AG09309 (cell line): ENCODE measurements around the gene SIK1.

Experiments used
- DNase-seq: peaks from one replicate; pipeline ENCODE4 v3.0.0-alpha.2; 2010; ENCODE audit warnings: low read depth
- H3K4me3 ChIP-seq: 2 replicates; pipeline ENCODE4 v1.5.1; 2011; ENCODE audit warnings: mild to moderate bottlenecking, low read depth, low read length, moderate library complexity; ENCODE audit not compliant: control insufficient read depth
- CTCF ChIP-seq: IDR thresholded peaks from 2 replicates; pipeline ENCODE4 v1.5.1; 2011; ENCODE audit warnings: mild to moderate bottlenecking, low read depth, low read length, inconsistent platforms; ENCODE audit not compliant: insufficient read depth, control insufficient read depth; ENCODE audit errors: missing control alignments

Gene SIK1

GRCh38 chr21:43366656-43367055 lies 60.3 kb downstream of the SIK1 start:
- no peak overlapping the region for H3K4me3 ChIP-seq
- no peak for DNase-seq

GRCh38 chr21:43365611-43366426 lies 61.1 kb downstream of the SIK1 start:
- no peak for TF ChIP-seq CTCF
- DNase-seq, result no peak
- no peak overlapping the region for H3K4me3 ChIP-seq

More at GRCh38 chr21:43366656-43367055, 60.3 kb downstream of the SIK1 start:
- no peak for TF ChIP-seq CTCF

GRCh38 chr21:43364851-43365424 lies 62.0 kb downstream of the SIK1 start:
- no peak for TF ChIP-seq CTCF
- no peak overlapping the region for H3K4me3 ChIP-seq
- no peak for DNase-seq
